ENCODE measurements around the gene HOXD9.

The HOXD9 gene

DNA sequence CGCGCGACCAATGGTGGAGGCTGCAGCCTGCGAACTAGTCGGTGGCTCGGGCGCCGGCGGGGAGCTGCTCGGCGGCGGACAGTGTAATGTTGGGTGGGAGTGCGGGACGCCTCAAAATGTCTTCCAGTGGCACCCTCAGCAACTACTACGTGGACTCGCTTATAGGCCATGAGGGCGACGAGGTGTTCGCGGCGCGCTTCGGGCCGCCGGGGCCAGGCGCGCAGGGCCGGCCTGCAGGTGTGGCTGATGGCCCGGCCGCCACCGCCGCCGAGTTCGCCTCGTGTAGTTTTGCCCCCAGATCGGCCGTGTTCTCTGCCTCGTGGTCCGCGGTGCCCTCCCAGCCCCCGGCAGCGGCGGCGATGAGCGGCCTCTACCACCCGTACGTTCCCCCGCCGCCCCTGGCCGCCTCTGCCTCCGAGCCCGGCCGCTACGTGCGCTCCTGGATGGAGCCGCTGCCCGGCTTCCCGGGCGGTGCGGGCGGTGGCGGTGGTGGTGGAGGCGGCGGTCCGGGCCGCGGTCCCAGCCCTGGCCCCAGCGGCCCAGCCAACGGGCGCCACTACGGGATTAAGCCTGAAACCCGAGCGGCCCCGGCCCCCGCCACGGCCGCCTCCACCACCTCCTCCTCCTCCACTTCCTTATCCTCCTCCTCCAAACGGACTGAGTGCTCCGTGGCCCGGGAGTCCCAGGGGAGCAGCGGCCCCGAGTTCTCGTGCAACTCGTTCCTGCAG, at the start of gene HOXD9:
HOXD9 (plus strand) TSS at position 37 of the 728 bp plus-strand sequence; CDS start at position 87, 50 bp downstream.
- DNase-seq (ENCODE audit: low read depth in 2 of 2): no peak

DNA sequence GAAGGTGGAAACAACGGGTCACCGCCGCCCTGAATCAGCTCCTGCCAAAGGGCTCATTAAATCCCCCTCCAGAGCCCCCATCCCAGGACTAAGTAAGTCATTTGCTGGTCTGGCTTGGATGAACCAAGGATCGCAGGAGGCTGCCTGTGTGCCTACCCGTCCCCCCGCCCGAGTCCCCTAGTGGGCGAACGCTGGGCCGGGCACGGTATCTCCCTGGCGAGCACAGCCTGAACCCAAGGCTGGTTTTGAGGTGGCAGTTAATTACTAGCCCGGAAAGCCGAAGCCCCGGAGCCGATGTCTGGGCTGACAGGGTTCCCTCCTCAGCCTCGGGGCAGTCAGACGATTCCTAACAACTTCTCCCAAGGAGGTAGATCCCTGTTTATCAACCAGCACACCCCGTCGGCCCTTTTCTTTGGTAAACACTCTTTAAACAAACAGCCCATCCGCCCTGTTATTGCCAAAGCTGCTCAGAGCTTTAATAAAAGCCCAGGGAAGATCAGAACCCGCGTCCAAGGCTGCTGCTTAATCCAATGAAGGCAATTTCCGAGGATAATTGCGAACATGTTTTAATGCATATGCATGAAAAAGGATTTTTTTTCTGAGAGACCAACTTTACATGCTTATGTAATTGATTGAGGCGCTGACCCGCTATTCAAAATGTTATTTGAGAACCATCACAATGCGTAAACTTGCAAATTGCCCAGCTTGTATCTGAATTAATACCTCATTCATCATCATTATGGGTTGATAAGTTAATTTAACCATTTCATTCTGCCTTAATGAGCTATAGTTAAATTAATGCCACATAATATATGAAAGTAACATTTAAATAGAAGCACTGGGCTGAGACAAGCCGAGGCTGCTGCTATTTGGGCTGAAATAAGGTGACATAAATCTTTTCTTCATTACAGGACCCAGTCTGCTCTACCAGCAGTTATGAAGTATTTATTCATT, 49.3 kb upstream of the HOXD9 start:
- no peak for DNase-seq (ENCODE audit: low read depth in 2 of 2)

DNA sequence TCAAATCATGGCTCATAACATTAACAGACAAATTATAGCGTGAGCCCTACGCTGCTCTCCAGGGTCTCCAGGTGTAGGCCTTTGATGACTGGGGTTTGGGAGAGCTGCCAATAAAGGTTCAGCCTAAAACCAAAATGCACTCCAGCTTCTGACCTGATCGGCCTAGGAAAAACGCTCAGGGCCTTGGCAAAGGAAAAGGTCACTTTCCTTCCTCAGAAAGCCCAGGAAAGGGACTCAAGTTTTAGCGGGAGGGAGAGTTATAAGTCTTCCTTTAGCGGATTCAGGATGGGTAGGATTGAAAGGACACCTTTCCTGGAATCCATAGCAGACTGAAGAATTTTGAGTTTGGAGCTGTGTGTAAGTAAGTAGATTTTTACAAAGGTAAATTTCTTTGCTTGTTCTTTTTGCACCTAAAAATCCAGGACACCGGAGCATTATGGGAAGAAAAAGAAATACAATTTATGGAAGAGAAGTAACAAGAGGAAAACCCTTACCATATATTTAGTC, 47.5 kb upstream of the HOXD9 start:
- DNase-seq (ENCODE audit: low read depth in 2 of 2): no peak

DNA sequence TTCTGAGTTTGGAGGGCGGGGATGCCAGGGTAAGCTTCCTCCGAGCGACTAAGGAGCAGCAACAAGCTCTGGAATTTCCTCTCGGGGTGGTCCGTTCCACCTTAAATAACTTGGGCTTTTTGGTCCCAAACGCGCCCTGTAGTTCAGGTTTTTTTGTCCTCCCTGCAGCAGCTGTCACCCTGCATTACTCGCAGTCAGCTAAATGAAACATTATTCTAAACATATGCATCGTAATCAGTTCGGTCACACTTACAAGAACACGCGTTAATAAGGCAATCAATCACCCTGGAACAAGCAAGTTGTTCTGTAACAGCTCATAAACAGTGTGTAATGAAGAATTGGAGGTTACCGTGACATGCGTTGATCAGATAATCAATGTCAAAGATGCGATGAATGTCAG, 47.0 kb upstream of the HOXD9 start:
- DNase-seq (ENCODE audit: low read depth in 2 of 2): no peak

DNA sequence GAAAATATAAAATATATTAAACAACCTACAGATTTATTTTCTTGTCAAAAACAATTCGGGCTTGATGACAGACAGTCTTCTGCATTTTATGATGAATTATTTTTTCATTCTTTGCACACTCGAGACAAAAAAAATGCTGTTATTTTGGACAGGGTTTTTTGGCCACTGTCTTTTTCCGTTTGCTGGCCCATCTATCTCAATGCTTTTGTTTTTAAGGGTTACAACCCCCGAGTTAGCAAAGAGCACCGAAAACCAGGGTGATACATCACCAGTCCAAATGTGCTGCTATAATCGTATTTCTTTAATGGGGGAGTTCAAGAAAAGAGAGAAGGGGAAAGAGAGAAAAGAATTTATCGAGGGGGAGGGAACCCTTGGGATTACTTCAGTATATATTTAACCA, 46.5 kb upstream of the HOXD9 start:
- no peak for DNase-seq (ENCODE audit: low read depth in 2 of 2)

DNA sequence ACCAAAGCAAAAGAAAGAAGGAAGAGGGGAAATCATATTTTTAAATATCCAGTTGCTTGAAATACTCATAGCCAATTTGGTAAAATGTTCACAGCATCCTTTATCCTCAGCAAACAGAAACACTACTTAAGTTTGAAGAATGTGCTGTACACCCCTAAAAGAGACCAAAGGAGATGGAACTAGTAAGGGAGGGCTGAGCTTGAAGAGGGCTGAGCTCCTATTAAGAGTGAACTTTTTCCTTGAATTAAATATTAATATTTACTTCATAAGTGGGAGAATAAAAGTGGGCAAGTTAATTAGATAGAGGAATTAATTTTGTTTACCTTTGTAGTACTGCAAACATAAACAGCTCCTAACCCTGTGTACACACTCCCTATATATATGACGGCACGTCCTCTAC, 45.7 kb upstream of the HOXD9 start:
- no peak for DNase-seq (ENCODE audit: low read depth in 2 of 2)

DNA sequence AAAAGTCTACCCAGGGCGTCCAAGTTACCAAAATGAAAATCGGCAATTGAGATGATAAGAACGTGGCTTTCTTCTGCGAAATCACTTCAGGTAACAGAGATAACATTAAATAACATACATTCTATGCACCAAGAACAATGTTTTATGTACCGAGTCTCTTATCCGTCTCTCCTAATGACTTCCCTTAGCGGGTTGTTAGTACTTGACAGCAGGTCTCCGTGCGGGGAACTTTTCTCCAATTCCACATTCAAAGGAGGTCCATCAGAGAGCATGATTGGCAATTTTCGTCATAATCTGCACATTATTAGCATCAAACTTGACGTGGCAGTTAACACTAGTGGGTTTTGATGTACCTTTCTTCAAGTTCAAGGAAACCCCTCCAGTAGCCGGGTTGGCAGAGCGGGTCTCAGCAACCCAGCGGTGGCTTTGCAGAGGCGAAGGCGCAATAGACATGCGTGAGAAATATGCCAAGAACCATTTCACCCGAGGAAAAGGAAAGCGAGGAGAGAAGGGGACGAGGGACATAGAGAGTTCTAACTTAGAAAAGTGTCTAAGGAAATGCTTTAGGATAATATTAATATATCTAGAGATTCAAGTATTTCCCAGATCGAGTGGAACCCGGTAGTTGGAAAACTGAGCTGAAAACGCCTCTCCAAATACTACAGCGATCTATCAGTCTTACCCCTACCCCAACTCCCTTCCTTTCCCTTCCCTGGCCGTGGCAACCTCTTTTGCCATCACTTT, 43.8 kb upstream of the HOXD9 start:
- DNase-seq (ENCODE audit: low read depth in 2 of 2): no peak

DNA sequence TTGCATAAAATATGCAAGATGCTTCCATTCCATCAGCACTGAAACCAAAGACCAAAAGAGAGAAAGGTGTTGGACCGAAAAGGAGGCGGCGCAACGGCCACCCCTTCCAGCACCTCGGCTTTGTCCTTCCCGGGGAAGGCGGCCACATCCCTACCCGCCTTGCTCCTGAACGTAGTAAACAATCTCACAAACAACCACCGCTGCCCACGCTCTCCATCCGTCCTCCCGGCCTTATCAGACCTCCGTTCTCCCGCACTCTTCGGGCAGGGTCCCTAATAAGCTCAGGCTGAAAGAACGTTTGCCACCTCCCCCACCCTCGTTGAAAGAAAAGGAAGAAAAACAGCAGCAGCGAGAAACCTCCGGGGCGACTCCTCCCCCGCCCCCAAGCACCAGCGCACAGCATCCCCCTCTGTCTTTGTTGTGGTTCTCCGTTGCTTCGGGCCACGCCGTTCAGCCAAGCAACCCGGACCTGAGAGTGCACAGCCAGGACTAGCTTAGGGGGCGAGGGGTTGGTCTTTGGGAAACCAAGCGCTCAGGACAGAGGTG, 43.2 kb upstream of the HOXD9 start:
- no peak for DNase-seq (ENCODE audit: low read depth in 2 of 2)

DNA sequence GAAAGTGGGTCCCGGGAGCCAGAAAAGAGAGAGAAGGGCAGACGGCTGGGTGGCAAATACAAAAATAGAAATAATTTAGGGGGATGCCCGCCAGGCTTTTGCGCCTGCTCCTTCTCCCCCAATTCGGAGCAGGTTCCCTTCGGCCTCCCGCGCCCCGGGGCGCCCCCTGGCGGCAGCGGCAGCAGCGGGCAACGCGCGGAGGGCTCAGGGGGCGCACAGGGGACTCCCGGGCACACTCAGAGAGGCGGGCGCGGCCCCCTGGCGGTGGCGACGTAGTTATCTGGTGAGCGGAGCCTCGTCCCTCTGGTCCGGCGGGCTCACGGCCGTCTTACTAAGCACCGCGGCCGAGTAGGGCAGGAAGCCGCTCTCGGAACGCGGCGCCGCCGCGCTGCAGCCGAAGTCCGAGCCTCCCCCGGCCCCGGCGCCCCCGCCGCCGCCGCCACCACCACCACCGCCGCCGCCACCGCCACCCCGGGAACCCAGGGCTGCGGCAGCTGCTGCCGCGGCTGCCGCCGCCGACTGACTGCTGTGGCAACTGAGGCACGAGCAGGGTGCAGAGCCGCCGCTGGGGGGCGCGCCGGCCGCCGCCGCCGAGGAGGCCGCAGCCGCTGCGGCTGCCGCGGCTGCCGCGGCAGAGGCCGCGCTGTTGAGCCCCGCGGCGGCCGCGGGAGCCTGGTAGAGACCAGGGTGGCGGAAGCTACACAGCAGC, 42.5 kb upstream of the HOXD9 start:
- no peak for DNase-seq (ENCODE audit: low read depth in 2 of 2)

DNA sequence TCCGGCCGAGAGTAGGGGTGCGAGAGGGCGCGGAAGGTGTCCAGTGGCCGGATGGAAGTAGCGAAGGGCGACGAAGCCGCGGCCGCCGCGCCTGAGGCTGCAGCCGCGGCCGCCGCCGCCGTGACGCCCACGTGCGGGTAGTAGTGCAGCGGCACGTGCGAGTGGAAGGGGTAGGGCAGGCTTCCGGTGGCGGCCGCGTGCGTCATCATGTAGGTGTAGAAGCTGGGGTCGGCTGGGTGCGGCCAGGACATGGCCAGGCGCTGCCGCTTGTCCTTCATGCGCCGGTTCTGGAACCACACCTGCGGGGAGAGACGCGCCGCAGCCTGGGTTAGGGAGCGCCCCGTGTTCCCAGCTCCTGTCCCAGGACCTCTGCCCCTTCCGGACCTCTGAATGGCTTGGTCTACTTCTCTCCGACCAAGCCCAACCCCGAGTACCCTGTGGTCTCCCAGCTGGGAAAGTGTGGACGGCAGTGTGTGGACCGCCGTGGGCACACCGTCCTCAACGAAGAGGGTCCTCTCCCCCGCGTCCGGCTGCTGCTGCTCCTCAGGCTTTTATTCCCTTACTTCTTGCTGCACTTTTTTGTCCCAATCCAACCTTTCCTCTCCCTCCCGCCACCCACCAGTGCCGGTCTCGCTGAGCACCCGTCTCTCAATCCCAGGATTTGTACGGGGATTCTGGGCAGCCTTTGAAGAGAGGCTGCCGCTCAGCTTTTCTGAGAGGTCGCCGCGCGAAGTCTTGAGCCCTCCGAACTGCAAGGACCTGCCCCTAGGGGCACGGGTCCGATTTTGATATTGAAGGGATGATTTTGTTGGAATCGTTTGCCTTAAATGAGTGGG, 41.8 kb upstream of the HOXD9 start:
- no peak for DNase-seq (ENCODE audit: low read depth in 2 of 2)

DNA sequence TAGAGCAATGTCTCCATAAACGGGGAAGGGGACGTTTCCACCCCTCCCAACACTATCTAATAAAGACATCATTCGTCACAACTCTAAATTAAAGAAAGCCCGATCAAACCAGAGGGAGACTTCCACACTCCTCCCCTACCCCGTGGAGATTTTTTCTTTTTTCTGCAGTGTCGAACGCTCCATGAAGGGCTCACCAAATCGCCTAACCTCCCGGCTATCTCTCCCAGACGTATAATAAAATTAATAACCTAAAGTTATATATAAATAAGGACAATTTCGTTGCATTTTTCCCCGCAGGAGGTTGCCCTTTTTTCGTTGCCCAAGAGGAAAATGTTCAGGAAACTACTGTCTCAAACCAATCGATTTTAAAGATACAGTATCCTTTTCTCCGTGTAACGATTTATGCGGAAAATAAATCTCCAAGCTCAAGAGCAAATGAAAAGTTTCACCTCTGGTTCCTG, 41.1 kb upstream of the HOXD9 start:
- DNase-seq (ENCODE audit: low read depth in 2 of 2): no peak

DNA sequence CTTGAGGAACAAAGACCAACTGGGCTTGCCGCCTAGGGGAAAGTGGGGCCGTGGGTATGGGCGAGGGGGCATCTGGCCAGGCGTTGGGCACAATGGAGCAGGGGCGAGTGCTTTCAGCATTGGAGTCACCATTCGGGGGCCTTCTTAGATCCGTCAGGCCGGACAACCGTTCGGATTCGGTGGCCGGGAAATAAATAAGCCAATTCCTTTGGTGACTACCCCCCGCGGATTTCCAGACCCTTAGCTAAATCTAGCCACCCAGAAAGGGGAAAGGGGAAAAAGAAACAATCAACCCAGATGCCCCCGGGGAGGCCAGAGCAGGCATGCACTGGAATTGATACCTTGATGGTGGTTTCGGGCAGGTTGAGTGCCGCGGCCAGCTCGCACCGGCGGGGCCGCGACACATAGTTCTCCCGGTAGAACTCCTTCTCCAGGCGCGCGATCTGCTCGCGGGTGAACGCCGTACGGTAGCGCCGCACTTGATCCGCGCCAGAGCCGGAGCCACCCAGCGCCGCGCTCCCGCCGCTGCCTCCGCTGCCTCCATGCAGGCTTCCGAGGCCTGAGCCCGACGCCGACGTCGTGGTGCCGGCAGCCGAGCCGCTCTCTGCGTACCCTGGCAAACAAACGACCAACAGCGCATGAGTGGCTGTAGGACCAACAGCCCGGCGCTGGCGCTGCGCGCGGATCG, 40.5 kb upstream of the HOXD9 start:
- DNase-seq (ENCODE audit: low read depth in 2 of 2): no peak

DNA sequence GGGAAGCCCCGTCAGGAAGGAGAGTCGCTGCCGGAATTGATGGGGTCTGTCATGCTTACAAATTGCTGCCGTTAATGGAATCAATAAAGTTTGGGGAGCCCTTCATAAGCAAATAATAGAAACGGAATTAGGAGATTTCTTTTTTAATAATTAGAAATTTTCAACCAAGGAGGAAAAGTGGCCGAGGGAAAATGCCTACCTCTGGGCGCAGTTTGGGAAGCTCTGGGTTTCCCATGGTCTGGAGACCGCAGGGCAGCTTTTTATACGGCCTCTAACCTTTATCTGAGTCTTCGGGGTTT, 40.0 kb upstream of the HOXD9 start:
- no peak for DNase-seq (ENCODE audit: low read depth in 2 of 2)

DNA sequence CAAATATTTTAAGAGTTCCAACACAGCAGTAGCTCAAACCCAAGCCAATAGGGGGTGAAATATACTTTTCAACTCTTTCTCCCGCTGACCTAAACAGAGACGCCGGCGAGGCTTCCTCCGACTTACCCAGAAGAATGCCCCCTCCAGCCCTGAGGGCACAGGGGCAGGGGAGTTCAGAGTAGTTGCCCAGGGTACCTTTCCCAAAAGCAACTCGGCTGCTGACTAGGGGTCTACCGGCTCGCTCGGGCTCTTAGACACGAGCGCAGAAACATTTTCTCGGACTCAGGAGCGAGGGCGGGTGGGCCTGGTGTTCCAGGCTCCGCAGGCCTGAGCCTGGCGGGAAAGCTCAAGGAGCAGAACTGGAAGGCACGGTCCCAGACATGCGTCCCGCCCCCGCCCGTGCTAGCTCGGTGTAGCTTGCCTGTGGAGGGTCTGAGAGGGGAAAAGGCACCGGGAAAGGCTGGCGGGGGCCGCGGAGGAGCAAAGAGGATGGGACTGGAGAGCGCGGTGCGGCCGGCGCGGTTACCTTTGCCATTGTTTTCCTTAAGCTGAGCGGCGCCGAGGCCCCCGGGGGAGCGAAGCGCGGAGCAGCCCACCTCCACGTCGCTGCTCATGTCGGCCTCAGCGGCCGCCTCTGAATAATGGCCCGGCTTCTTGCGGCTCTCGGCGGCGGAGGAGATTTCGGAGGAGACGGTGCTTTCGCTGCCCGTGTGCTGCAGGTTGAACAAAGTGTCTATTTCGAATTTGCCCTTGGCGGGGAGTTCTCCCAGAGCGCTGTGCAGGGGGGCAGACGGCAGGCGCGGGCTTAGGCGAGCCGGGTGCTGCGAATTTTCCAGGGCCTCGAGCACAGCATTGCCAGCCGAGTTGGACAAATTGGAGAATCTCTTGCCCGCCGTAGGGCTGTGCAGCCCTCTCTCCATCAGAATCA, 39.4 kb upstream of the HOXD9 start:
- DNase-seq (ENCODE audit: low read depth in 2 of 2): no peak

DNA sequence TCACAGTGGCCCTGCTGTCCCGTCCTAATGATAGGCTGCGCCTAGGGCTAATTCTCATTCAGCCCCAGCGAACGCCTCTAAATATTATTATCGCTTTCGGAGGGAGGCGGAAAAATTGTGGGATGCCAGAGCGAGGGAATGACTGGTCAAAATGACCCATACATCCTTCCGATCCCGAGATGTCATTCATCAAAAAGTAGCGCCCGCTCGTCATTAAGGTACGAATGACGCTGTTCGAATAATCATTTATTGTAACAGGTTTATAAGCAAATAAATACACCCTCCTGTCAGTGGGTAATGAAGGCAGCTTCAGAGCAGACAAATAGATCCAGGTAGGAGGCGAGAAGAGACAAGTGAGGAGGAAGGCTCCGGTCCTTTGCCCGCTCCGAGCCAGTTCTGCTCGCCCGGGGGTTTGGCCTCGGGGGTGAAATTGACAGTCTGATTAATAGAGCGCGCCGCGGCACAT, 38.7 kb upstream of the HOXD9 start, which contains the start of gene EVX2:
EVX2 (minus strand) TSS at position 167 of the 466 bp plus-strand sequence. CDS start 186 bp downstream, outside the sequence.
- no peak for DNase-seq (ENCODE audit: low read depth in 2 of 2)

DNA sequence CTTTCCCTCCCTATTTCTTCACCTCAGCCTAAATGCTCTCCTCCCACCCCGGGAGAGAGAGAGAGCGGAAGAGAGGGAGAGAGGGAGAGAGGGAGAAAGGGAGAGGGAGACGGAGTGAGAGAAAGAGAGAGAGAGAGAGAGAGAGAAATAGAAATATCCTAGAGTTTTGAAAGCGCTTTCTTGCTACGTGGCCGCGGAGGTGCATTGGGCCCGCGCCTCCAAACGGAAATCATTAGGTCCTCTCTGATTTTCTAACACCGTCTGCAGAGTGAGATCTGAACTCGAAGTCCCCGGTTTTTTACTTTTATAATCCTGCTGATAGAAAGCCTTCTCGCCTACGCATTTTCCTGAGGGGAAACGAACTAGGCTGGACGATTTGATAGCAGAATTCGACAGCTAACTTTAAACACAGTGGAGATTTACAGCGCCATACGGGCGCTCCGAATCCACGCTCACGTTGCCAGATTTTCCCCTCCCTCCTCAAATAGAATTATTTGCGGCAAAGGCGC, 37.9 kb upstream of the HOXD9 start:
- DNase-seq (ENCODE audit: low read depth in 2 of 2): no peak

DNA sequence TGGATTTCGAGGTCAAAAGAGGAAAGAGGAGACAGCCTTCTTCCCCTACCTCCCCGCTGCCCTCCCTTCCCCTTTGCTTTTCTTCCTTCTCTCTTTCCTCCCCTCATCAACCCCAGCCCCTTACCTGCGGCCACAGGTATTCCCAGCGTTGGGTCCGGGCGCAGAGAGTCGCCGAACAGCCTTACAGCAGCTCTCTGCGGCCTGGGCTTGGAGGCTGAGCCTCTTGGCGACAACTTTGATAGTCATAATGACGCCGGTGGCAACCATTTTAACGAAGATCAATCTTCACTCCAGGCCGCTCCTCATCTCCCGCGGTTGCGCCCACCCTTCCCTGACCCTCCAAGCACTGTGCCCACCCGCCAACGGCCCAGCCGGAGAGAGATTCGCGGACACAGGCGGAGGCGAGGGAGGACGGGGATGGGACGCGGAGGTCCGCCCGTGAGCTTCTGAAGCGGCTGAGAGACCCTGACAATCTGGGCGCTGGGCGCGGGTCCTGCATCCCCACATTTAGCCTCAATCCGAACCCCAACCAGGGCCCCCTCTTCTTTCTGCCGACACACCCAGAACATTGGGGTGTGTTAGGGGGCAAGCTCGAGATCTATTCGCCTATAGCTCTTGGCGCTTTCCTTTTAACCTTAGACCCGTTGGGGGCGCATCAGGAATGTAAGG, 37.3 kb upstream of the HOXD9 start:
- DNase-seq (ENCODE audit: low read depth in 2 of 2): no peak

Data from stimulated activated CD8-positive, alpha-beta memory T cell treated with anti-CD3 and anti-CD28 coated beads, Interleukin-15, amount 100 ng/mL, for 48 hours (primary cell).